Measurements from ENCODE around the gene CNTN5. TPM values are rescaled to one million over a fixed set of nuclear protein-coding genes. Genes with fewer than 3 reads are reported as not detected.

The CNTN5 gene
- total RNA-seq, 1 donor from 2014 or later = not detected

DNA sequence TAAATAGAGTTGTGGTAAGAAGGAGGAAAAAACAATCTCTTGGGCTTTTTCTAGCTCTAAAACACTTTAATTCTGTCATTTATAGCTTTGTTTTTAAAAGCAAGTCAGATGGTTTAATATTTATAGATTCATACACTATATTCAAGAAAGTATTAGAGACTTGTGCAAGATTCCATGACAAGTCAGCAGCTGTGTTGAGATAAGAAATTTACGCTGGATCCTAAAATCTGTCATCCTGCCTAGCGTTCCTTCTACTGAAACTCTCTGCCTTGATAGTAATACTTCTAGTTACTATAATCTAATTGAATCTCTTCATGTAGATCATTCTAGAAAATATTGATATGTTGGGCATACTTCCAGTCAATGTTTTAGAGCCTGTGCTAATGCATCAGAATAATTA lies 721.8 kb downstream of the CNTN5 start:
- TF ChIP-seq, protein P1, sequence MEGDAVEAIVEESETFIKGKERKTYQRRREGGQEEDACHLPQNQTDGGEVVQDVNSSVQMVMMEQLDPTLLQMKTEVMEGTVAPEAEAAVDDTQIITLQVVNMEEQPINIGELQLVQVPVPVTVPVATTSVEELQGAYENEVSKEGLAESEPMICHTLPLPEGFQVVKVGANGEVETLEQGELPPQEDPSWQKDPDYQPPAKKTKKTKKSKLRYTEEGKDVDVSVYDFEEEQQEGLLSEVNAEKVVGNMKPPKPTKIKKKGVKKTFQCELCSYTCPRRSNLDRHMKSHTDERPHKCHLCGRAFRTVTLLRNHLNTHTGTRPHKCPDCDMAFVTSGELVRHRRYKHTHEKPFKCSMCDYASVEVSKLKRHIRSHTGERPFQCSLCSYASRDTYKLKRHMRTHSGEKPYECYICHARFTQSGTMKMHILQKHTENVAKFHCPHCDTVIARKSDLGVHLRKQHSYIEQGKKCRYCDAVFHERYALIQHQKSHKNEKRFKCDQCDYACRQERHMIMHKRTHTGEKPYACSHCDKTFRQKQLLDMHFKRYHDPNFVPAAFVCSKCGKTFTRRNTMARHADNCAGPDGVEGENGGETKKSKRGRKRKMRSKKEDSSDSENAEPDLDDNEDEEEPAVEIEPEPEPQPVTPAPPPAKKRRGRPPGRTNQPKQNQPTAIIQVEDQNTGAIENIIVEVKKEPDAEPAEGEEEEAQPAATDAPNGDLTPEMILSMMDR (IDR thresholded peaks at IDR 0.05) = no peak
- ATAC-seq (no peak), DNase-seq (no peak)
- no peaks in the 10 kb centered on the region for H3K27me3 ChIP-seq
- no peaks in the 10 kb centered on the region for H3K9me3 ChIP-seq
- H3K4me1 ChIP-seq = no peaks in the 10 kb centered on the region
- no peak overlapping the region for H3K4me3 ChIP-seq
- intact Hi-C loops (cut with DNase I) = no loop called here
- H3K36me3 ChIP-seq = no peaks in the 10 kb centered on the region
- no peak overlapping the region for H3K27ac ChIP-seq

DNA sequence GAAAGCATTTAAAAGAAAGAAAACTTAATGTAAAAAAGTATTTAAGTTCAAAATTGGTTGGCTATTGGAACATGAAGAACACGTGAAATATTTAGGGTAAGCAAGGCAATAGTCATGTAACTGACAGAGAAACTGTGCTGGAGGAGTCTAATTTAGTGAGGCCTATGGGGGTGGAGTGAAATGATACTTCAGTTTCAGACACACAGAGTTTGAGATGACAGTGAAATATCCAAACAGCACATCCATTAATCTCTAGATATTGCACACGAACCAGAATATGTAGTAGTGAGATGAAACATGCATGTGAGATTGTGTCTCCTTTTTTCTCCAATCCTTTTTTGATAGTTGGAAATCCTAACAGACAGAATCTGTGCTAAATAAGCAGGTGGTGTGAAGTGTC lies 739.0 kb downstream of the CNTN5 start:
- Histone ChIP-seq H3K4me3 (no peak overlapping the region), H3K9me3 (no peaks in the 10 kb centered on the region), H3K36me3 (no peaks in the 10 kb centered on the region), H3K4me1 (no peaks in the 10 kb centered on the region), H3K27me3 (no peaks in the 10 kb centered on the region), H3K27ac (no peak overlapping the region)
- intact Hi-C loops (cut with DNase I) = no loop called here
- DNase-seq = no peak
- no peak for ATAC-seq
- TF ChIP-seq, protein P1 (IDR thresholded peaks at IDR 0.05) = no peak

DNA sequence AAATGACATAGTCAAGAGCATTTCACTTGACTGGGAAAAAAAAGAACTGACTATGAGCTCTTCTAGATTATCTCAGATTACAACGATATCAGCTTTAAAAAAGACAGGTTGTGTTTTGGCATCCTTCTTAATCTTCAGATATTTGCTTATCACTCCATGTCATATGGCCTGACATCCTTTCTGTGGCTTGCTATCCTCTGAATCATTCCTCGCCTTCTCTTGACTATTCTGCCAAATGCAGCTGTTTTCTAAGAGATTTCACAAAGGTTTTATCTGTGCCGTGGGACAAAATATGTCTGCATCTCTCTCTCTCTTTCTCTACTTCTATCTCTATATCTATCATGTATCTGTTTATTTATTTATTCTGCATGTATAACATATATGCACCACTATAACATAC lies 746.1 kb downstream of the CNTN5 start:
- intact Hi-C loops (cut with DNase I) = no loop called here
- Histone ChIP-seq H3K4me1 (no peaks in the 10 kb centered on the region), H3K27me3 (no peaks in the 10 kb centered on the region), H3K27ac (no peak overlapping the region), H3K9me3 (no peaks in the 10 kb centered on the region), H3K4me3 (no peak overlapping the region), H3K36me3 (no peaks in the 10 kb centered on the region)
- DNase-seq = no peak
- TF ChIP-seq, protein P1 (IDR thresholded peaks at IDR 0.05) = no peak
- no peak for ATAC-seq

DNA sequence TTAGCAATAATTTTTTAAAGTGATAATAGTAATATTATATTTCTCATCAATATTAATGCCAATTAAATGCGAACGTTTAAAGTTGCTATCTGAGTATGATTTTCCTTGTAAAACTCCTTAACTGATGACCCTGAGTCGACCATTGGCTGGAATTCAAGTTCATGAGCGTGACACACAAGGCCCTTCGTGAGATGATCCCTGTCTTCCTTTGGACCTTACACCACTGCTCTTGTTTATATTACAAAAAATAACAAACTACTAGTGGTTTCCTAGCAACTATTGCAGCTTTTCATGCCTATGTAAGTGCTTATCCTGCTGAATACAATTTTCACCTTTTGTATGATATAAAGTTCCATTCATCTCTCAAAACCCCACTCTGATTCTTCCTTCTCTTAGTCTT lies 752.9 kb downstream of the CNTN5 start:
- Histone ChIP-seq H3K4me1 (no peaks in the 10 kb centered on the region), H3K27me3 (no peaks in the 10 kb centered on the region), H3K9me3 (no peaks in the 10 kb centered on the region), H3K27ac (no peak overlapping the region), H3K4me3 (no peak overlapping the region), H3K36me3 (no peaks in the 10 kb centered on the region)
- TF ChIP-seq, protein P1 (IDR thresholded peaks at IDR 0.05) = no peak
- intact Hi-C loops (cut with DNase I) = no loop called here
- ATAC-seq = no peak
- no peak for DNase-seq

DNA sequence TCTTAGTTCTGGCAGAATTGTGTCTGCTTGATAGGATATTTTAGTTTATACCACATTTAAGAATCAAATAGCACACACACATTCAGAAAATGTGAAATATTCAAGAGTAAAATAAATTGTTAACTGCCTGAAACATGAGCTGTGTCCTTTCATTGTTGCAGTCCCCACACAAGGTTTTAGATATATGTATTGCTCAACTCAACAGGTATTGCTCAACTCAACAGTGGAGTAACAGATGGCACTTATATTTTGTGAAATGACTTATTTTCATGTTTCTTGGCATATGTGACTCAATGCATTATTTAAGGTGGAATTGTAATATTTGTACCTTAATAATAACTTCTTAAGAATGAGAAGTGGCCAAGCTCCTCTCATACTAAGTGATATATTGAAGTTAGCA lies 760.3 kb downstream of the CNTN5 start:
- H3K9me3 ChIP-seq = no peaks in the 10 kb centered on the region
- H3K27ac ChIP-seq = no peak overlapping the region
- H3K36me3 ChIP-seq = no peaks in the 10 kb centered on the region
- intact Hi-C loops (cut with DNase I) = no loop called here
- H3K4me3 ChIP-seq = no peak overlapping the region
- no peaks in the 10 kb centered on the region for H3K27me3 ChIP-seq
- TF ChIP-seq, protein P1 (IDR thresholded peaks at IDR 0.05) = no peak
- H3K4me1 ChIP-seq = no peaks in the 10 kb centered on the region
- ATAC-seq (no peak), DNase-seq (no peak)

DNA sequence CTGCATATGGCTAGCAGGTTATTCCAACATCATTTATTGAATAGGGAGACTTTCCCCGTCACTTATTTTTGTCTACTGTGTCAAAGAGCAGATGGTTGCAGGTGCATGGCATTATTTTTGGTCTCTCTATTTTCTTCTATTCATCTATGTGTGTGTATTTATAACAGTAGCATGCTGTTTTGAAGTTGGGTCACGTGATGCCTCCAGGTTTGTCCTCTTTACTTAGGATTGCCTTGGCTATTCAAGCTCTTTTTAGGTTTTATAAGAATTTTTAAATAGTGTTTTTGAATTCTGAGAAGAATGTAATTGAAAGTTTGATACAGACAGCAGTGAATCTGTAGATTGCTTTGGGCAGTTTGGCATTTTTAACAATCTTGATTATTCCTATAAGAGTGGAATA lies 770.6 kb downstream of the CNTN5 start:
- no peaks in the 10 kb centered on the region for H3K36me3 ChIP-seq
- H3K4me1 ChIP-seq = no peaks in the 10 kb centered on the region
- intact Hi-C loops (cut with DNase I) = no loop called here
- H3K27ac ChIP-seq = no peak overlapping the region
- H3K27me3 ChIP-seq = no peaks in the 10 kb centered on the region
- TF ChIP-seq, protein P1 (IDR thresholded peaks at IDR 0.05) = no peak
- H3K9me3 ChIP-seq = no peaks in the 10 kb centered on the region
- no peak for ATAC-seq
- DNase-seq = no peak
- H3K4me3 ChIP-seq = no peak overlapping the region
